ENCODE measurements around the gene CDH8. TPM values are rescaled to one million over a fixed set of nuclear protein-coding genes. Genes with fewer than 3 reads are reported as not detected.

The CDH8 gene
- total RNA-seq, 1 experiment from 2014 or later = not detected

- DNase-seq (ENCODE audit: low read depth) = no peak
These were observed 370.7 kb downstream of the CDH8 start for GRCh38 chr16:61665512-61665911.

- no peak for DNase-seq (ENCODE audit: low read depth)
These were observed 376.3 kb downstream of the CDH8 start for GRCh38 chr16:61659936-61660335.

- no peak for DNase-seq (ENCODE audit: low read depth)
These were observed 381.3 kb downstream of the CDH8 start for GRCh38 chr16:61654962-61655361.

GRCh38 chr16:61653544-61653943 lies 382.7 kb downstream of the CDH8 start:
- DNase-seq (ENCODE audit: low read depth) = no peak

GRCh38 chr16:61645561-61645960 lies 390.7 kb downstream of the CDH8 start:
- DNase-seq (ENCODE audit: low read depth) = no peak

DNA sequence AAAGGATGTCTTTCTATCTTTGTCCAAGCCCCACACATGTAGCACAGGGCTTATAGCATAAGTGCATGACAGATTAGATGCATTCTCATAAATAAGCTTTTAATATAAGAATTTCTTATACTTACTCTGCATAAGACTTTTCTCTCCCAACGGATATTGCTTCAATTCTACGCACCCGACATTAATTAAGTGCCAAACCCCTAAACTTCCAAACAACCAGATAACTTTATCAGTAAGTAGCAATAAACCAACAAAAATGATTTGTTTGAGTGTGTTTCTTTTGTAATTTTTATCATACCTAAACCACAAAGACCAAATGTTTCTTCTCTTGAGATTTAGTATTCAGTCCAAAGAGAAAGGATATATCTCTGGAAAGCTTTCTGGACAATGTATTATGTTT lies 391.5 kb downstream of the CDH8 start:
- no peak for DNase-seq (ENCODE audit: low read depth)

- DNase-seq (ENCODE audit: low read depth) = no peak
These were observed 418.9 kb downstream of the CDH8 start for GRCh38 chr16:61617219-61617783.

DNA sequence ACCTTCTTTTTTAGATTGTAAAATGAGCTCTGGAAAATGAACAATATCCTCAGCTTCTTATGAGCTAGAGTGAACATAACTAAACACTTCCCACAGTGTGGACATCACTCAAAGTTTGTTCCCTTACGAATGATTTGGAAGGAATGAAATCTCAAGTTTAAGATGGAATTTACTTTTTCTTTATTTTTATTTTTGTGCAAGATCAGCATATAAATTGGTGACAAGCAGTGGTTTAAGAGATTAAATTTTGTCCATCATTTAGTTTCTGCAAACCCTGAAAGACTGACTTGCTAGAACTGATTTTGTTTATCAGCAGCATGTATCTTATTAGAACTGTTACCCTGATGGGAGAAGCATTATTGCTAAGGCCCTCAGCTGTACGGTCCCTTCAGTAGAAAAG lies 420.1 kb downstream of the CDH8 start:
- DNase-seq (ENCODE audit: low read depth) = no peak

- DNase-seq (ENCODE audit: low read depth) = no peak
These were observed 424.3 kb downstream of the CDH8 start for GRCh38 chr16:61611847-61612491.

DNA sequence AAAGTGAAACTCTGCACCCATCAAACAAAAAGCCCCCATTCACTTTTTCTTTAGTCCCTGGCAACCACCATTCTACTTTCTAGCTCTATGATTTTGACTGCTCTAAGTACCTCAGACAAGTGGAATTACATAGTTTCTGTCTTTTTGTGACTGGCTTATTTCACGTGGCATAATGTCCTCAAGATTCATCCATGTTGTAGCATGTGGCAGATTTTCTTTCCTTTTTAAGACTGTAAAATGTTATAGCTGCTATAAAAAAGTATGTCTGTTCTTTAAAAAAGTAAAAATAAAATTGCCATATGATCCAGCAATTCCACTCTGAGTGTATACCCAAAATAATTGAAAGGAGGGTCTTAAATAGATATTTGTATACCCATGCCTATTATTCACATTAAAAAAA lies 429.7 kb downstream of the CDH8 start:
- no peak for DNase-seq (ENCODE audit: low read depth)
